Panc1 (cell line): ENCODE results near the gene SIAH3. TPM values are rescaled to one million over a fixed set of nuclear protein-coding genes. Genes with fewer than 3 reads are reported as not detected.

Experiments
- ATAC-seq: fragments of 200-7000 bp; cut with Tn5 transposase; 2 replicates; pipeline ENCODE4 v1.9.1; 2020; ENCODE audit warnings: mild to moderate bottlenecking, moderate library complexity
- BruUV-seq: library from RNA; stranded (reverse); fragments of 400-500 nt; replicated peaks from 2 replicates; lab custom pipeline; 2021; lab: Mats Ljungman, UMichigan
- CTCF ChIA-PET: fragments of 300-600 bp; sonication (Branson Sonifier 250); formaldehyde crosslinking; loops from one replicate; lab custom pipeline; 2022; ENCODE audit warnings: antibody characterized with exemption; lab: Charles Lee
- POLR2A ChIA-PET: fragments of 300-600 bp; sonication (Branson Sonifier 250); formaldehyde crosslinking; loops from one replicate; lab custom pipeline; 2022; ENCODE audit warnings: antibody characterized with exemption; lab: Charles Lee
- DNase-seq: peaks from one replicate; pipeline ENCODE4 v3.0.0-alpha.2; 2010; ENCODE audit warnings: low read depth, low spot score
- H3K27ac ChIP-seq: 2 replicates; pipeline ENCODE4 v1.5.1; 2011; ENCODE audit warnings: mild to moderate bottlenecking, low read length, inconsistent platforms
- H3K27me3 ChIP-seq: fragments of 200-500 bp; sonication (Bioruptor generic); 2 replicates; pipeline ENCODE4 v1.6.0; 2014; ENCODE audit warnings: low read length, inconsistent platforms; ENCODE audit not compliant: control insufficient read depth, insufficient read depth
- H3K36me3 ChIP-seq: fragments of 200-500 bp; sonication (Bioruptor generic); 2 replicates; pipeline ENCODE4 v1.5.1; 2014; ENCODE audit warnings: inconsistent platforms, mild to moderate bottlenecking, low read length, moderate library complexity; ENCODE audit not compliant: control insufficient read depth, insufficient read depth
- H3K4me1 ChIP-seq: 2 replicates; pipeline ENCODE4 v1.5.1; 2011; ENCODE audit warnings: inconsistent platforms, mild to moderate bottlenecking, low read length, moderate library complexity; ENCODE audit not compliant: control insufficient read depth, insufficient read depth
- H3K4me3 ChIP-seq, 2 experiments: 2 replicates each; pipeline ENCODE4 v1.5.1; 2011 to 2012; ENCODE audit warnings: low read depth in 2 of 2, low read length in 2 of 2, mild to moderate bottlenecking in 2 of 2, inconsistent platforms in 1 of 2, moderate library complexity in 1 of 2
- H3K9me3 ChIP-seq: fragments of 200-500 bp; sonication (Bioruptor generic); 2 replicates; pipeline ENCODE4 v1.5.1; 2014; ENCODE audit warnings: low read depth, mild to moderate bottlenecking, inconsistent platforms, low read length, moderate library complexity; ENCODE audit not compliant: control insufficient read depth, insufficient read depth
- CTCF ChIP-seq: fragments of 450-650 bp; IDR thresholded peaks from 2 replicates; pipeline ENCODE4 v1.5.1; 2017; ENCODE audit warnings: mild to moderate bottlenecking
- POLR2AphosphoS5 ChIP-seq: IDR thresholded peaks from 2 replicates; pipeline ENCODE4 v1.6.1; 2012; ENCODE audit warnings: mild to moderate bottlenecking, low read depth, low read length, moderate library complexity
- REST ChIP-seq, 2 experiments: IDR thresholded peaks; 2 replicates each; pipeline ENCODE4 v1.6.1; 2011 to 2012; ENCODE audit warnings: low read depth in 2 of 2, control low read depth in 1 of 2, low read length in 1 of 2, mild to moderate bottlenecking in 1 of 2, moderate library complexity in 1 of 2; ENCODE audit not compliant: insufficient read depth in 1 of 2
- SIN3A ChIP-seq: IDR thresholded peaks from 2 replicates; pipeline ENCODE4 v1.6.1; 2012; ENCODE audit warnings: low read depth, mild to moderate bottlenecking, low read length, moderate library complexity, borderline replicate concordance; ENCODE audit not compliant: insufficient read depth
- TCF7L2 ChIP-seq: IDR thresholded peaks from 2 replicates; pipeline ENCODE4 v1.6.1; 2011; ENCODE audit warnings: mild to moderate bottlenecking, low read depth, low read length, inconsistent platforms
- in situ Hi-C: cut with HindIII; loops from 2 replicates; pipeline ENCODE4 v1.10.0; 2016; ENCODE audit warnings: low sequenced_read_pairs, low pct_unique_long_range_greater_than_20kb
- intact Hi-C: fragments of 100-400 bp; cut with micrococcal nuclease; formaldehyde crosslinking; loops from one replicate; pipeline ENCODE4 v1.10.0; 2022; ENCODE audit not compliant: unreplicated experiment
- total RNA-seq: library from RNA; stranded (reverse); gene quantifications from one replicate; pipeline ENCODE4 v1.2.1, GENCODE V29; 2021; ENCODE audit not compliant: unreplicated experiment

The SIAH3 gene
- total RNA-seq, 1 experiment from 2014 or later, result not detected

GRCh38 chr13:45783346-45784043 is 68.1 kb downstream of the SIAH3 start:
- no peak for TF ChIP-seq POLR2AphosphoS5
- TF ChIP-seq REST (IDR thresholded peaks at IDR 0.05; ENCODE audit: insufficient read depth in 1 of 2, low read depth in 2 of 2, low read length in 1 of 2), result no peak
- no peak for TF ChIP-seq CTCF
- TF ChIP-seq TCF7L2, result no peak
- TF ChIP-seq SIN3A, result no peak
- DNase-seq (no peak), ATAC-seq (no peak)
- no peak overlapping the region for H3K4me3 ChIP-seq
- POLR2A ChIA-PET, result no interaction called here
- H3K36me3 ChIP-seq, result no peaks in the 10 kb centered on the region
- in situ Hi-C loops, result no loop called here
- H3K9me3 ChIP-seq, result no peaks in the 10 kb centered on the region
- H3K27ac ChIP-seq, result no peak overlapping the region
- intact Hi-C loops, result no loop called here
- CTCF ChIA-PET, result no interaction called here
- H3K27me3 ChIP-seq, result no peaks in the 10 kb centered on the region
- BruUV-seq, result no TSS peak
- no peaks in the 10 kb centered on the region for H3K4me1 ChIP-seq

- no peaks in the 10 kb centered on the region for H3K27me3 ChIP-seq
- in situ Hi-C loops, result no loop called here
- DNase-seq, result no peak
- no peak overlapping the region for H3K4me3 ChIP-seq
- CTCF ChIA-PET, result no interaction called here
- no peaks in the 10 kb centered on the region for H3K9me3 ChIP-seq
- POLR2A ChIA-PET, result no interaction called here
- no peaks in the 10 kb centered on the region for H3K36me3 ChIP-seq
- no TSS peak for BruUV-seq
- H3K4me1 ChIP-seq, result no peaks in the 10 kb centered on the region
- intact Hi-C loops, result no loop called here
- ATAC-seq, result no peak
- no peak overlapping the region for H3K27ac ChIP-seq
- no peak for TF ChIP-seq TCF7L2
- no peak for TF ChIP-seq CTCF
- TF ChIP-seq POLR2AphosphoS5, result no peak
- no peak for TF ChIP-seq REST (IDR thresholded peaks at IDR 0.05; ENCODE audit: insufficient read depth in 1 of 2, low read depth in 2 of 2, low read length in 1 of 2)
- TF ChIP-seq SIN3A, result no peak
Observed at GRCh38 chr13:45782327-45783045, 69.1 kb downstream of the SIAH3 start.
